BLaER1 treated with 17β-estradiol and CSF1 and Interleukin-3, amounts not matched to agents 10 nM and 100 nM (cell line): Measurements from ENCODE around the gene OBI1.

Source experiments
- H3K27ac ChIP-seq, 11 experiments: shearing (Covaris generic); formaldehyde crosslinking; 2 replicates each; pipeline ENCODE4 v1.8.1; 2022
- H3K27me3 ChIP-seq, 11 experiments: shearing (Covaris generic); formaldehyde crosslinking; 2 replicates each; pipeline ENCODE4 v1.8.1; 2022
- H3K36me3 ChIP-seq, 11 experiments: shearing (Covaris generic); formaldehyde crosslinking; 2 replicates each; pipeline ENCODE4 v1.8.1; 2022
- H3K4me1 ChIP-seq, 10 experiments: shearing (Covaris generic); formaldehyde crosslinking; 2 replicates each; pipeline ENCODE4 v1.8.1; 2022
- H3K4me2 ChIP-seq, 11 experiments: shearing (Covaris generic); formaldehyde crosslinking; 2 replicates each; pipeline ENCODE4 v1.8.1; 2022
- H3K4me3 ChIP-seq, 10 experiments: shearing (Covaris generic); formaldehyde crosslinking; 2 replicates each; pipeline ENCODE4 v1.8.1; 2022
- H3K9ac ChIP-seq, 11 experiments: shearing (Covaris generic); formaldehyde crosslinking; 2 replicates each; pipeline ENCODE4 v1.8.1; 2022
- H3K9me3 ChIP-seq, 11 experiments: shearing (Covaris generic); formaldehyde crosslinking; replicated peaks in 1 of 11; 2 replicates each; pipeline ENCODE4 v1.8.1; 2022
- H4K20me1 ChIP-seq, 11 experiments: shearing (Covaris generic); formaldehyde crosslinking; 2 replicates each; pipeline ENCODE4 v1.8.1; 2022
- Cebpa-rat ChIP-seq, 11 experiments: shearing (Covaris generic); IDR thresholded peaks; 2 replicates each; pipeline ENCODE4 v1.8.1; 2022

OBI1 gene, protein sequence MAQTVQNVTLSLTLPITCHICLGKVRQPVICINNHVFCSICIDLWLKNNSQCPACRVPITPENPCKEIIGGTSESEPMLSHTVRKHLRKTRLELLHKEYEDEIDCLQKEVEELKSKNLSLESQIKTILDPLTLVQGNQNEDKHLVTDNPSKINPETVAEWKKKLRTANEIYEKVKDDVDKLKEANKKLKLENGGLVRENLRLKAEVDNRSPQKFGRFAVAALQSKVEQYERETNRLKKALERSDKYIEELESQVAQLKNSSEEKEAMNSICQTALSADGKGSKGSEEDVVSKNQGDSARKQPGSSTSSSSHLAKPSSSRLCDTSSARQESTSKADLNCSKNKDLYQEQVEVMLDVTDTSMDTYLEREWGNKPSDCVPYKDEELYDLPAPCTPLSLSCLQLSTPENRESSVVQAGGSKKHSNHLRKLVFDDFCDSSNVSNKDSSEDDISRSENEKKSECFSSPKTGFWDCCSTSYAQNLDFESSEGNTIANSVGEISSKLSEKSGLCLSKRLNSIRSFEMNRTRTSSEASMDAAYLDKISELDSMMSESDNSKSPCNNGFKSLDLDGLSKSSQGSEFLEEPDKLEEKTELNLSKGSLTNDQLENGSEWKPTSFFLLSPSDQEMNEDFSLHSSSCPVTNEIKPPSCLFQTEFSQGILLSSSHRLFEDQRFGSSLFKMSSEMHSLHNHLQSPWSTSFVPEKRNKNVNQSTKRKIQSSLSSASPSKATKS

DNA sequence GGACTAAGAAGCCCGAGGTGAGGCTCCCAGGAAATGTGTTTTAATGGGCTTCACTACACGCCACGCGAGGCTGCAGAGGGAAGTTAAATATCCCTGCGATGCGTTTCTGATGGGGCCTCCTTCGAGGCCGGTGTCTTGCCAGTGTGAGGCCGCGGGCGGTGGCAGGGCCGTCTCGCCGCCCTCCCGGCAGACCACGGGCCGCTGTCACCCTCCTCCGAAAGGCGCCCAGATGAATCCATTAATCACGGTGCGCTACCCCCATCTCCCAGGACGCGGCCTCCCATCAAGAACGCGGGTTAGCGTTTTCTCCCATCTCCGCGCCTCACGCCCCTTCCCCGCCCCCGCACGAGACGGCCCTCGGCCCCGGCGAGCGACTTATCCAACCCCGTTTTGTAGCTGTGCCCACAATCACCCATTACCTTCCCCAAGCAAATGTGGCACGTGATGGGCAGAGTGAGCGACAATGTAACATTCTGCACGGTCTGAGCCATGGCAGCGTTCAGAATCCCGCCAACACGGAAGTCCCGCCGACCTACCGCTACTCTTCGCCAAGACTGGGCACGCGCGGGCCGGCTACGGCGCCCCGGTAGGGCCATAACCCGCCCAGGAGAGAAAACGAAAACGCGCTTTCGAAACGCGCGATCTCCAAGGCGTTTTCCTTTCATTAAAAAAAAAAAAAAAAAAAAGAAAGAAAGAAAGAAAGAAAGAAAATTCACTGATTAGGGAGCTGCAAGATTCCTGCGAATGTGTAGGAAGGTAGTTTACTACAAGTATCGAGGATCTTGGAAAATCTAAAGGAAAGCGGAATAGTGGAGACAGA, at the start of gene OBI1:
Gene OBI1, minus strand, starts transcription at position 526 of the 820 bp plus-strand sequence. Its CDS starts 35 bp downstream, at position 491.
- H3K4me1 ChIP-seq: peaks cover 12 to 25% (median 19%) of the 10 kb centered on the region in 10 experiments
- H3K36me3 ChIP-seq: peaks cover 7 to 26% (median 20%) of the 10 kb centered on the region in 11 experiments; a peak in 19 of 22 replicates
- peak within 1 kb of the TSS; percentile 72 to 97 (median 86) for H3K4me3 ChIP-seq
- peak within 1 kb of the TSS; percentile 63 to 96 (median 92) for H3K27ac ChIP-seq
- no peaks in the 10 kb centered on the region for H3K27me3 ChIP-seq
- TF ChIP-seq Cebpa-rat (IDR thresholded peaks at IDR 0.05): no peak
- no peaks in the 10 kb centered on the region for H3K9me3 ChIP-seq
- peaks cover 17 to 49% (median 33%) of the 10 kb centered on the region in 11 experiments; a peak in 20 of 22 replicates for H4K20me1 ChIP-seq
- H3K4me2 ChIP-seq: peak within 1 kb of the TSS; percentile 81 to 99 (median 92)
- H3K9ac ChIP-seq: peak within 1 kb of the TSS; percentile 86 to 97 (median 93)

DNA sequence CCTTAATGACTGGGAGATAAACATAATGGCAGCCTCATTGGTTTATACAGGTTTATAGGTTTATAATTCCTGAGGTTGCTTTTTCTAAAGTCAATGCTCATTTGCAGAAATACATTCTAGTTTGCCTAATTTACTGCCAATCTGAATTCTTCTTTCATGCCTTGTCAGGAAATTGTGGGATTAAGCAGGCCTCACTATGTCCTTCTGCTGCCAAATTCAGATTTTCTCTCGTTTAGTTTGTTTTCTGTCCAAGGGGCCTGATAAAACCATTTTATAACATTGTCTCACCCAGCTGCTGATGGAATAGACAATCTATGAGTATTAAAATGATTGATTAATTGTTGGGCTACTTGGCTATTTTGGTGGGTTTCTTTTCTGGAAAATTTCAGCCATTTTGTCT, 42.4 kb upstream of the OBI1 start:
- H3K27ac ChIP-seq: no peak overlapping the region
- H3K36me3 ChIP-seq: no peaks in the 10 kb centered on the region
- H3K9me3 ChIP-seq: no peaks in the 10 kb centered on the region
- no peak overlapping the region for H3K9ac ChIP-seq
- no peaks in the 10 kb centered on the region for H3K4me1 ChIP-seq
- H3K27me3 ChIP-seq: no peaks in the 10 kb centered on the region
- H3K4me3 ChIP-seq: no peak overlapping the region
- no peak for TF ChIP-seq Cebpa-rat (IDR thresholded peaks at IDR 0.05)
- H4K20me1 ChIP-seq: no peaks in the 10 kb centered on the region
- no peak overlapping the region for H3K4me2 ChIP-seq

DNA sequence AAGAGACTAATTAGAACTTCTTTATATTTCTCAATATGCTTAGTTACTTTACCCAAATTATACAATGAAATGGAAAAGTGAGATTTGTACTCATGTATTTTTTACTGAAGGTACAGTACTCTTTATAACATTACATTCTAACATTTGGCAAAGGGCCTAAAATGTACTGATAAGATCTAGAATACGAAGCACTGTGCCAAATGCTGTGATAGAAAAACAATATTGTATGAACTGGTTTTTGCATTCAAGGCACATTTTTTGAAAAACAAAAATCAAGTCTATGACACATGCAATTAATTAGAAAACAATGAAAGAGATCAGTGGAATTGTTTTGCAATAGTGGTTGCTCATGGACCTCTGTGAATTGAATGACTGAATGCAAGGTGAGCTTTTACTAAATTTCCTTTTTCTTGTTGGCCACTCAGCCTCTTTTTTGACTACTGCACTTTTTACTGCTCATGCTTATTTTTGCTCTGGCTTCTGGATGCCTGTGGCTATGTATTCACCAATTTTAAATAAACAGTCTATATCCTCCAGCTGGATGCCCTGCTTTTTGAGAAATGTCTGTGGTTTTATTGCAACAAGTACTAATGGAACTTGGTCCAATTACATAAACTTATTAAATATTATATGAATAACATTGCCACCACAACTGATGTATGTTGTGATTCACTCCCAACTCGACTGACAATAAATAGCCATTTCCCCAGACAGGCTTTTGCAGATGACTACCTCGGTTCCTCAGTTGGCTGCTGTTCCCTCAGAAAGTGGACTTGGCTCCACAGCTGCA, 41.4 kb upstream of the OBI1 start:
- H3K9ac ChIP-seq: no peak overlapping the region
- no peaks in the 10 kb centered on the region for H4K20me1 ChIP-seq
- TF ChIP-seq Cebpa-rat (IDR thresholded peaks at IDR 0.05): no peak
- H3K27ac ChIP-seq: no peak overlapping the region
- no peak overlapping the region for H3K4me2 ChIP-seq
- no peaks in the 10 kb centered on the region for H3K36me3 ChIP-seq
- H3K4me3 ChIP-seq: no peak overlapping the region
- H3K9me3 ChIP-seq: no peaks in the 10 kb centered on the region
- H3K4me1 ChIP-seq: no peaks in the 10 kb centered on the region
- no peaks in the 10 kb centered on the region for H3K27me3 ChIP-seq

DNA sequence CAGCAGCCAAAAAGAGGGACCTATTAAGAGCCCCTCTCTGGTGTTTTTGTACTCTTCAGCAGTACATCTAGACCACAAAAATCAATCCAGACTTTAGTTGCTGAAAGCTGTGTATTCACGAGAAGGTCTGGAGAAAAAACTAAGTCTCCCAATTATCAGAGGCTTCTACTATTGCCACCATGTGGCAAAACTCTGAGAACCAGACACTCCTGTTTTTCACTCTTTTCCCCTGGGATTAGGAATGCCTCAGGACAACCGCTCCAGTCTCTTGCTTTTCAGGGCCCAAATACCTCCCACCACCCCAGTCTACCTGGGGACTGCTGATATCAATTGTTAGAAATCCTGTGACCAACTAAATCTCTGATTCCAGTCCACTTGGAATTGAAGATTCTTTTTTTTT, 30.1 kb upstream of the OBI1 start:
- TF ChIP-seq Cebpa-rat (IDR thresholded peaks at IDR 0.05): no peak
- no peak overlapping the region for H3K4me2 ChIP-seq
- H3K36me3 ChIP-seq: no peaks in the 10 kb centered on the region
- no peak overlapping the region for H3K27ac ChIP-seq
- H3K9me3 ChIP-seq: peaks cover 0 to 3% (median 0%) of the 10 kb centered on the region in 11 experiments; a peak in 3 of 22 replicates
- H3K4me3 ChIP-seq: no peak overlapping the region
- H4K20me1 ChIP-seq: no peaks in the 10 kb centered on the region
- no peaks in the 10 kb centered on the region for H3K4me1 ChIP-seq
- H3K9ac ChIP-seq: no peak overlapping the region
- no peaks in the 10 kb centered on the region for H3K27me3 ChIP-seq

DNA sequence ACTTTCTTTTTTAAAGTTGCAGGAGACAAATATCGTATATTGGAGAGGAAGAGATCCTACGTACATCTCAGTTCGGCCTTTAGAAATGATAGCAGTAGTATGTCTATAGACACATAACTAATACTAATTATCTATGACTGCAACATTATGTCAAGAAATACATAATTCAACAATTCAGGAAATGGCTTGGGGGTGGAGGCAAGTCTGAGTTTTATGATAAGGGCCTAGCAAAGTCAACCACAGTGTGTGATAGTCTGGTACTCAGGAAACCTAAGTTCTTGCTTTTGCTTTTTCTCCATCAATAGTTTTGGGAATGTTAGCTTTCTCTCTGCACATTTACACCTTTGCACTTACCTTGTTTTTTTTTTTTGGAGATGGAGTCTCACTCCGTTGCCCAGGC, 27.5 kb upstream of the OBI1 start:
- no peak overlapping the region for H3K9ac ChIP-seq

DNA sequence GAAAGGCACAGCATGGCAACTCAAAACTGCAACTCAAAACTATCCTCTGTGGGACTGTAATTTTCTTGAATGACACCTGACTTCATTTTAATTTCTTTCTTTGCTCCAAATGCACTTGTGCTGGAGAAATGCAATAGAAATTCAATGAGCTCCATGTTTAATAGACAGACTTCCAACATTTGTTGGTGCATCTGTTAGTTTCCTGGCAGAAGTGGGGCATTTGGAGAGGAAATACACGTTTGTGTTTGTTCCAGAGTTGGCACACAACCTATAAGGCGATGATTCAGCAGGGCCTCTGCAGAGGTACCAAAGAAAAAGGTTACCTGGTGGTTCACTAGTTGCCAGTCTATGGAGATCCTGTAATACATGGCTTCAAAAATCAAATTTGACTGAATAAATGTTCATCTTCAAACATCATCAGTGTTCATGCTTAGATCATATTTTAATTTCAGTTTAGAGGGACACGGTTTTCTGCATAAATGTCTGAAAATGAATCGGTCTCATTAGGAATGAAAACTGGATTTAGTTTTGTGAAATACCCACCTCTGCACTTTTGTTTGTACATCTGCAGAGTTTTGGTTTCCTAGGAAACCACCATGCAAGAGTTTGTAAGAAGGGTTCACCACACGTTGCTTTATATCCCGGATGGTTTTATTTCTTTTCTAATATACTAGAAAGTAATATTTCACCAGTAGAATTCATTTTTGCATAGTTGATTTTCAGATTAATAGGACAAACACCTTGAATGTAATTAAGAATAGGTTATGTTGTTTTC, 21.8 kb upstream of the OBI1 start:
- no peak overlapping the region for H3K4me2 ChIP-seq
- H3K36me3 ChIP-seq: no peaks in the 10 kb centered on the region
- TF ChIP-seq Cebpa-rat (IDR thresholded peaks at IDR 0.05): no peak
- no peak overlapping the region for H3K27ac ChIP-seq
- peaks cover 0 to 8% (median 0%) of the 10 kb centered on the region in 11 experiments; a peak in 3 of 22 replicates for H3K9me3 ChIP-seq
- H3K9ac ChIP-seq: no peak overlapping the region
- no peak overlapping the region for H3K4me3 ChIP-seq
- no peaks in the 10 kb centered on the region for H3K4me1 ChIP-seq
- no peaks in the 10 kb centered on the region for H3K27me3 ChIP-seq
- H4K20me1 ChIP-seq: no peaks in the 10 kb centered on the region

More for the DNA sequence above, 27.5 kb upstream of the OBI1 start:
- peaks cover 0 to 8% (median 0%) of the 10 kb centered on the region in 11 experiments; a peak in 3 of 22 replicates for H3K9me3 ChIP-seq
- no peak for TF ChIP-seq Cebpa-rat (IDR thresholded peaks at IDR 0.05)
- H3K4me3 ChIP-seq: no peak overlapping the region
- no peaks in the 10 kb centered on the region for H3K4me1 ChIP-seq
- H3K4me2 ChIP-seq: no peak overlapping the region
- no peaks in the 10 kb centered on the region for H3K36me3 ChIP-seq
- no peak overlapping the region for H3K27ac ChIP-seq
- H4K20me1 ChIP-seq: no peaks in the 10 kb centered on the region
- no peaks in the 10 kb centered on the region for H3K27me3 ChIP-seq

DNA sequence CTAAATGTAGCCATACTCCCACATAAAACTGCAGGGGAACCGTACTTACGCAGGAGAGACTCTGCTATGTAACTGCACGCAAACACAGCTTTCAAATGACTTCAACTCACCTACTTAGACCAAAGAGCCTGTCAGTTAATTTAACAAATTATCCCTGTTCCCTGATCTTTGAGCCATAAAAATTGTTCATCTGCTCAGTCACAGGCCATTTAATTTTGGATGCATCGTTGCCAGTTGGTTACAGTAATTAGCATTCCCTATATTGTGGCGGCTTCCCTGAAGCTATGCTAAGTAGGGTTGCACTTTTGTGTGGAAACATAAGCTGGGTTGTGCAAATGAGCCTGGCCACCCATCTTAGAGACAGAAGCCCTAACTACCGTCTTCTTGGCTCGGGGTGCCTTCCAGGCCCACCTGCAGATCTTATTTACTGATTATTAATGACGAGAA, 21.2 kb upstream of the OBI1 start:
- no peak overlapping the region for H3K27ac ChIP-seq
- H3K4me1 ChIP-seq: no peaks in the 10 kb centered on the region
- no peaks in the 10 kb centered on the region for H3K27me3 ChIP-seq
- no peak overlapping the region for H3K4me3 ChIP-seq
- no peaks in the 10 kb centered on the region for H4K20me1 ChIP-seq
- H3K9ac ChIP-seq: no peak overlapping the region
- H3K36me3 ChIP-seq: no peaks in the 10 kb centered on the region
- peaks cover 0 to 8% (median 0%) of the 10 kb centered on the region in 11 experiments; a peak in 3 of 22 replicates for H3K9me3 ChIP-seq
- no peak for TF ChIP-seq Cebpa-rat (IDR thresholded peaks at IDR 0.05)
- no peak overlapping the region for H3K4me2 ChIP-seq

DNA sequence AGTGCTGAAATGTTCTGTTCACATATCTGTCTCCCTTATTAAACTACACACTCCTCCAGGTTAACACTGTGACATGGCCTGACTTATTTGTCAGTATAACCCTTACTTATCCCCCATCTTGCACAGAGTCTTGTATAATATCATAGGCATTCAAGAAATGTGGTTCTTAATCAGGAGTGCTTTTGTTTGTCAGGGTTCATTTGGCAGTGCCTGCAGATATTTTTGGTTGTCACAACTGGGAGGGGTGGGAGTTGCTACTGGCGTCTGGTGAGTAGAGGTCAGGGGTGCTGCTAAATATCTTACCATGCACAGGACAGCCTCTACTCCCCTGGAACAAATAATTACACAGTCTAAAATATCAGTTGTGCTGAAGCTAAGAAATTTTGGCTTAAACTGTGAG, 20.4 kb upstream of the OBI1 start:
- no peak overlapping the region for H3K9ac ChIP-seq
- no peak overlapping the region for H3K4me3 ChIP-seq
- no peak overlapping the region for H3K27ac ChIP-seq
- peaks cover 0 to 8% (median 0%) of the 10 kb centered on the region in 11 experiments; a peak in 3 of 22 replicates for H3K9me3 ChIP-seq
- no peaks in the 10 kb centered on the region for H4K20me1 ChIP-seq
- H3K36me3 ChIP-seq: no peaks in the 10 kb centered on the region
- H3K27me3 ChIP-seq: no peaks in the 10 kb centered on the region
- TF ChIP-seq Cebpa-rat (IDR thresholded peaks at IDR 0.05): no peak
- no peak overlapping the region for H3K4me2 ChIP-seq
- no peaks in the 10 kb centered on the region for H3K4me1 ChIP-seq
